H1 (cell line): ENCODE measurements around the gene INPP5A.

ENCODE experiments used
- CEBPB ChIP-seq: IDR thresholded peaks from 2 replicates; pipeline ENCODE4 v1.6.1; 2012; ENCODE audit warnings: low read depth, low read length
- CREB1 ChIP-seq: IDR thresholded peaks from 2 replicates; pipeline ENCODE4 v1.6.1; 2012; ENCODE audit warnings: inconsistent platforms
- EGR1 ChIP-seq: IDR thresholded peaks from 2 replicates; pipeline ENCODE4 v1.6.1; 2011; ENCODE audit warnings: low read depth, low read length, borderline replicate concordance
- POLR2A ChIP-seq, 2 experiments: IDR thresholded peaks; 1 replicate in 1 of 2; 2 replicates in 1 of 2; pipeline ENCODE4 v1.6.1; 2011; ENCODE audit warnings: low read depth in 2 of 2, low read length in 2 of 2, mild to moderate bottlenecking in 2 of 2; ENCODE audit errors: control extremely low read depth in 1 of 2
- RAD21 ChIP-seq, 2 experiments: IDR thresholded peaks in 1 of 2; conservative IDR thresholded peaks in 1 of 2; 2 replicates each; pipeline ENCODE4 v1.6.1; 2011; ENCODE audit warnings: low read depth in 2 of 2, low read length in 2 of 2, improper control_type of control experiment in 1 of 2, inconsistent platforms in 1 of 2, mild to moderate bottlenecking in 1 of 2, moderate library complexity in 1 of 2
- SP1 ChIP-seq: IDR thresholded peaks from 2 replicates; pipeline ENCODE4 v1.6.1; 2011; ENCODE audit warnings: low read depth, low read length
- TAF7 ChIP-seq: optimal IDR thresholded peaks from 2 replicates; pipeline ENCODE3; 2011; ENCODE audit warnings: low read depth, mild to moderate bottlenecking, inconsistent platforms, low read length, moderate library complexity, borderline replicate concordance
- TEAD4 ChIP-seq: IDR thresholded peaks from 2 replicates; pipeline ENCODE4 v1.6.1; 2012; ENCODE audit warnings: low read depth, low read length, inconsistent platforms, mixed read lengths
- YY1 ChIP-seq: IDR thresholded peaks from 2 replicates; pipeline ENCODE4 v1.6.1; 2011; ENCODE audit warnings: low read depth, mild to moderate bottlenecking, low read length
- TF ChIP-seq, protein P1 (sequence below), 3 experiments: IDR thresholded peaks; 1 replicate in 2 of 3; 2 replicates in 1 of 3; pipeline versions ENCODE4 v1.5.1 to v1.6.1; 2011; ENCODE audit warnings: low read length in 3 of 3, mild to moderate bottlenecking in 3 of 3, inconsistent platforms in 2 of 3, low read depth in 1 of 3, moderate library complexity in 1 of 3; ENCODE audit not compliant: insufficient read depth in 1 of 3; ENCODE audit errors: control extremely low read depth in 1 of 3

DNA sequence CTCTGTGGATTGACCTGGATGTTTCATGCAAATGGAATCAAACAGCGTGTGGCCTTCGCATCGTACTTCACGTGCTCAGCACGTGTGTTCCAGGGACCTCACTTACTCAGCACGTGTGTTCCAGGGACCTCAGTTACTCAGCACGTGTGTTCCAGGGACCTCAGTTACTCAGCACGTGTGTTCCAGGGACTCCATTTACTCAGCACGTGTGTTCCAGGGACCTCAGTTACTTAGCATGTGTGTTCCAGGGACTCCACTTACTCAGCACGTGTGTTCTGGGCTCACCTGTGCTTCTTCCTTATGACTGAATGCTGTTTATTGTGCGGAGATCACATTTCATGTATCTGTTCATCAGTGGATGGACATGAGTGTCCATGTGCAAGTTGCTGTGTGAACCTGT, 22.0 kb downstream of the INPP5A start:
- TF ChIP-seq POLR2A (IDR thresholded peaks at IDR 0.05; ENCODE audit: control extremely low read depth in 1 of 2, low read depth in 2 of 2, low read length in 2 of 2) (no peak), TEAD4 (no peak), SP1 (no peak), RAD21 (IDR thresholded peaks at IDR 0.05 in 1 of 2, conservative IDR thresholded peaks at IDR 0.05 in 1 of 2; ENCODE audit: low read depth in 2 of 2, low read length in 2 of 2) (no peak), CEBPB (no peak), CREB1 (no peak), TAF7 (no peak), EGR1 (no peak), YY1 (no peak)
- TF ChIP-seq, protein P1, sequence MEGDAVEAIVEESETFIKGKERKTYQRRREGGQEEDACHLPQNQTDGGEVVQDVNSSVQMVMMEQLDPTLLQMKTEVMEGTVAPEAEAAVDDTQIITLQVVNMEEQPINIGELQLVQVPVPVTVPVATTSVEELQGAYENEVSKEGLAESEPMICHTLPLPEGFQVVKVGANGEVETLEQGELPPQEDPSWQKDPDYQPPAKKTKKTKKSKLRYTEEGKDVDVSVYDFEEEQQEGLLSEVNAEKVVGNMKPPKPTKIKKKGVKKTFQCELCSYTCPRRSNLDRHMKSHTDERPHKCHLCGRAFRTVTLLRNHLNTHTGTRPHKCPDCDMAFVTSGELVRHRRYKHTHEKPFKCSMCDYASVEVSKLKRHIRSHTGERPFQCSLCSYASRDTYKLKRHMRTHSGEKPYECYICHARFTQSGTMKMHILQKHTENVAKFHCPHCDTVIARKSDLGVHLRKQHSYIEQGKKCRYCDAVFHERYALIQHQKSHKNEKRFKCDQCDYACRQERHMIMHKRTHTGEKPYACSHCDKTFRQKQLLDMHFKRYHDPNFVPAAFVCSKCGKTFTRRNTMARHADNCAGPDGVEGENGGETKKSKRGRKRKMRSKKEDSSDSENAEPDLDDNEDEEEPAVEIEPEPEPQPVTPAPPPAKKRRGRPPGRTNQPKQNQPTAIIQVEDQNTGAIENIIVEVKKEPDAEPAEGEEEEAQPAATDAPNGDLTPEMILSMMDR (IDR thresholded peaks at IDR 0.05; ENCODE audit: control extremely low read depth in 1 of 3, insufficient read depth in 1 of 3, low read depth in 1 of 3, low read length in 3 of 3): no peak
